Activated CD4-positive, alpha-beta T cell treated with anti-CD3 and anti-CD28 coated beads, Interleukin-2, amount 50 U/mL, for 24 hours (primary cell): ENCODE results near the gene CTIF.

ENCODE experiments used
- DNase-seq, 2 donors: peaks; one replicate each; pipeline ENCODE4 v3.0.0-alpha.2; 2020; ENCODE audit warnings: low read depth in 1 of 2, low spot score in 1 of 2

The CTIF gene

DNA sequence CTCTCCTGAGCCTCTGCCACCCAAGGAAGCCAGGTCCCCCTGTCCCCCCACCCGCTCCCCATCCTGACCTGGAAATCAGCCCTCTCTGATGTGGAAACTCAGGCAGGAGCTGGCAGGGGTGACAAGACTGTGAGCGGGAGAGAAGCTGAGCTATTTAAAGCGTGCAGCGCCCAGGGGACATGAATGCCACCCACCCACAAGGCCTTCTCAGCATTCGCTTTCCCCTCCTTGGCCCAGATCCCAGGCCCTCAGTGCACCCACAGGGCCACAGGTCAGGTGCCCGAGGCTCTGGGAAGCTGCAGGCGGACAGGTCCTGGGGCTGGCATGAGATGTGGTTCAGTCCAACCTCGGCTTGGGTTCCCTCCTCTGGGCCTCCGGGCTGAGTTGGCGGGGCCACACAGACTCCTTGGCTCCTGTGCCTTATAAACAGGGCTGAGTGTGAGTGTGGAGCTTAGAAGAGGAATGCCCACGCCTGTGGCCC lies 243.6 kb downstream of the CTIF start:
- DNase-seq = no peak

DNA sequence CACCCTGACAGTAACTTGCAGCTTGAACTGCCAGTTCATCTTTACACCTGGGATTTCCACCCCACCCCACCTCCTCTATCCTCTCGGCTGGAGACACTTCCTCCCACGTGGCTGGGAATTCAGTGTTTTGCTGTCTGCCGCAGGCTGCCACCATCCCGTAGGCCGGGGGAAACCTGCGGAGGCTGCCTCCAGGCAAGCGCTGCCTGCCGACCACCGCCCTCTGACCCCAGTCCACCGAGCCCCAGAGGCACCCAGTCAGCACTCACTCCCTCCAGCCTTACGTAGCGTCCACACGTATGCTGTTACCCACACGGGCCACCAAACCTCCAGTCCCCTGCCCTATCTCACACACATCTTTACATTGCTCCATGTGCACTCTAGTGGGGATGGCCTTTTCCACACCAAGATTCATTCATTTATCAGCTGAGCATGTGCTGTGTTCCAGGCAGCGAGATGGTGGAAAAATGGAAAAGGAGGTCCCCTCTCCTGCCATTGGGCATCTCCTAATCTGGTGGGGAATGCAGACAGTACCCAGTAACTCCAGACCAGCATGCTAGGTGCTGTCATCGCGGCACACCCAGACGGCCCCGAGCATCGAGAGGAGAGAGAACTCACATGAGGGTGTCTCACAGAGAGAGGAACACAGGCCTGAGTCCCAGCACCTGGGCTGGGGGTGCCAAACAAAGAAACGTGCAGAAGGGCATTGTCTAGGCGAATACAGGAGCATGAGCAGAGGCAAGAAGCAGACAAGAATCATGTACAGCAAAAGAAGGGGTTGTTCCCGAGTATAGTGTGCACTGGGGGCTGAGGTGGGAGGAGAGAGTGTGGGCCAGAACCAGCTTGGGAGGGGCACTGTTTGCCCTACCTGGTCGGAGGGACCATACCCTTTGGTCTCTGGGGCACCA lies 245.0 kb downstream of the CTIF start:
- DNase-seq = no peak

GRCh38 chr18:48784656-48785055 lies 245.8 kb downstream of the CTIF start:
- no peak for DNase-seq

DNA sequence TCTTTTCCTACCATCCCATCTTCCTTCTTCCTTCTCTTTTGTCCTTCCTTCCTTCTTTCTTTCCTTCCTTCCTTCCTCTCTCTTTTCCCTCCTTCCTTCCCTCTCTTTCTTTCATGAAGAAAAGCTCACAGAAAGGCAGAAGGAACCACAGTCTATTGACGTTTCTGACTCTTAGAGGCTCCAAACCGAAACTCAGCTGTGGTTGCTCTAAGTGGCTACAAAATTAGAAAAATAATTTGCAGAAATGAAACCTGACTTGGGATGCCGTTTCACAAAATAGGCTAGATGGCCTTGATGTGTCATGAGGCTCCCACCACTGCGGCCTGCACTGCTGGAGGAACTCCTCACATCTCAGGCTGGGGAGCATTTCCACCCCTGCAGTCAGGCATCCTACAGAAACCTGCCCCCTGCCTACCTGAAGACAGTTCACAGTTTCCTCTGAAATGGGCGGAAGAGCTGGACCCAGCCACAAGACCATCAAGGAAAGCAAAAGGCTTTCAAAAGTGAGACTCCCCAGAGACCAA lies 246.3 kb downstream of the CTIF start:
- no peak for DNase-seq

DNA sequence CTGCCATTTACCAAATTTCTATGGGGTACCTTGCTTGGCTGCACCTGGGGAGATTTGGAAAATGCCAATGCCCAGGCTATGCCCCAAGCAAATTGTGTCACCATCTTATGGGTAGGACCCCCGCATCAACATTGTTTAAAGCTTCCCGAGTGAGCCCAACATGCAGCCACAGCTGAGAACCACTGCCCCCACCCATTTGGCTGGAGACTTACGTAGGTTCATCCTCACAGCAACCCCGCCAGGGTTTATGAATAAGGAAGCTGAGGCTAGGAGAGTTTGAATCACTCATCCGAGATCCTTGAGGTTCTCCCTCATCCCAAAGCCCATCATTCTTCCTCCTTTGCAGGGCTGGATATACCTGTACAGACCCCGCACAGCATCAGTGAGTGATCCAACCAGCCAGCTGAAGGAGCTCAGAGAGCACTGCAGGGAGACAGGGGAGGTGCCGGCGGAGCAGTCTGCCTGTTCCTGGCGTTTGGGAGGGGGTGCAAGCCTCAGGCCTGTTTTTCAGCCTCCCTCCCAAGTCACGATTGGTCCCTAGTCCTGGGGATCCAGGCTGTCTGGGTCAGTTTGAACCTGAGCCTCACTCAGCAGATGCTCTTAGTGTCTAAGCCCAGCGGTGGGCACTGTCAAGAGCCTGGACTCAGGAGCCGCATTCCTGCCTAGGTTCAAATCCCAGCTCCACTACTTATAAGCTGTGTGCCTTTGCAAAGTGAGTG lies 247.1 kb downstream of the CTIF start:
- DNase-seq = no peak

- no peak for DNase-seq
These were observed 247.8 kb downstream of the CTIF start for GRCh38 chr18:48786455-48787202.

GRCh38 chr18:48787203-48788151 lies 248.6 kb downstream of the CTIF start:
- no peak for DNase-seq

GRCh38 chr18:48788373-48788772 lies 249.5 kb downstream of the CTIF start:
- DNase-seq = no peak

DNA sequence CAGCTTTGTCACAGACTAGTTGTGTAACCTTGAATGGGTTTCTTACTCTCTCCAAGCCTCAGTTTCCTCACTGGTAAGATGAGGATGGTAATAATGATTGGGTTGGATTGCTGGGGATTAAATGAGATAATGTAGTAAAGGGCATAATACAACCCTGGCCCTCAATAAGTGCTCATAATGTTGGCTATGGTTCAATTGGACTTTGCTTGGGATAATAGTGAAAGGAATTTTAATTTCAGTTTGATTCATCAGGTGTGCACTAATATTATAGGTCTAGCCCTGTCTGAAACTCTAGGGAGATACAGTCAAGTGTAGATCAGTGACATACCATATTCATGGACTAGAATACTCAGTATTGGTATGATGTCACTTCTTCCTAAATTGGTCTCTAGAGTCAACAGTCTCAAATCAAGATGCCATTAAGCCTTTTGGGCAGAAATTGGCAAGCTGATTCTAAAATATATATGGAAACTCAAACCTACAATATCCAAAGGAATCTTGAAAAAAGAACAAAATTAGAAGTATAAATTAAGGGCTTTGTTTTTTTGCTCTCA lies 250.5 kb downstream of the CTIF start:
- DNase-seq = no peak

DNA sequence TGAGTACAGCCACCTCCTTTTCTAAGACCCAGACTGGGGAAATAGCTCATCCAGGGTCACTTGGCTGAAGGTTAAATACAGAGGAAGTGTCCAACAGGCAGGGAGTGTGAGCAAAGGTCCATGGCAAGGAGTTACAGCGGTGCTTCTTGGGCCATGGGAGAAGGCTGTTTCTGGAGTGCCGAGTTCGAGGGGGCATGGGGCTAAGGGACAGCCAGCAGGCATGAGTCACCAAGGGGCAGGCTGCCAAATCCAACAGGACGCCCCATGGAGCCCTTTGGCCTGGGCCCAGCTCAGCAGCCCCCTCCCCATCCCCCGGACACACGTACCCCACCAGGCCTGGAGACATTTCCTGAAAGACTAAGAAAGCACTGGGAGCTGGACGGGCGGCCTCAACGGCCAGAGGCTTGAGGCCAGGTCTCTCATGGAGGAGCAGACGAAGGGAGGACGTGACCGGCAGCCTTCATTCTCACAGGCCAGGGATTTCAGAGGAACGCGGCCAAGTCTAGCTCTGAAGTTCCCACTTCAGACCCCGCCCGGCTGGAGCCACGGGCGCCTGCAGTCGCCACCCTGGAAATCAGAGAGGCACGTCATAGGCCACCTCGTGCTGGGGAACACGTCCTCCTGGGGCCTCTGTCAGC lies 251.5 kb downstream of the CTIF start:
- DNase-seq = no peak

- DNase-seq = no peak
These were observed 252.2 kb downstream of the CTIF start for GRCh38 chr18:48790869-48791635.

GRCh38 chr18:48791636-48792105 lies 252.8 kb downstream of the CTIF start:
- no peak for DNase-seq

DNA sequence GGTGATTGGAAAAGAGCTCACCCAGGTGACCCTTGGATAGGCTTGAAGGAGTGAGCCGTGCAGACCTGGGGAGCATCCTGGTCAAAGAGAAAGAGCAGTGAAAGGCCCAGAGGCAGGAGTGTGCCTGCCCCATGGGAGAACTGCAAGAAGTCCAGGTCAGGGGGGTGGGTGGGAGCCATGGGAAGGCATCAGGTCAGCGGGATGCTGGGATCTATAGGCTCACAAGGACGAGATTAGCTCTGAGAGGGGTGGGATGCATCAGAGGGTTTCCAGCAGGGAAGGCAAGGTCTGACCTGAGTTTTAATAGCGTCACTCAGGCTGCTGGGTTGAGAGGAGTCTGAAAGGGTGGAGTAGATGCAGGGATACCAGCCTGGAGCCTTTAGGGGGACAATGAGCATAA lies 253.3 kb downstream of the CTIF start:
- no peak for DNase-seq

- DNase-seq = no peak
These were observed 254.0 kb downstream of the CTIF start for GRCh38 chr18:48792611-48793380.

- DNase-seq = no peak
These were observed 255.6 kb downstream of the CTIF start for GRCh38 chr18:48794251-48794970.

DNA sequence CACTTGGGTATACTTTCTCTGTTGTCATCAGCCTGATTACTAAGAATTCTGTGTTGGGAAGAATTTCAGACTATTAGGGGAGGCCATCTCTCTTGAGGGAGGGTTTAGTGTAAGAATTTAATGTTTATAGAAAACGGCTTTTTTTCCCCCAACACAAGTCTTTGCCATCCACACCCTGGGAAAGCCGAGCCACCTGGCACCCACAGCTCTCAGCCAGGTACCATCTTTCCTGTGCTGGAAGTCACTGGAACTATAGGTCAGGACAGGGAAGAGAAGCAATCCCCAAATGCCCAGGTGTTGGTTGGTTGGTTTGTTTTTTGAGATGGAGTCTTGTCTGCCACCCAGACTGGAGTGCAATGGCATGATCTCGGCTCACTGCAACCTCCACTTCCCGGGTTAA lies 256.9 kb downstream of the CTIF start:
- no peak for DNase-seq
